HG02571 (cell line): ENCODE measurements around the gene PSMC1.

Source experiments
- ATAC-seq: cut with Tn5 transposase; IDR thresholded peaks from one replicate; pipeline ENCODE4 v1.9.1; 2021; ENCODE audit warnings: mild to moderate bottlenecking, moderate library complexity; ENCODE audit not compliant: unreplicated experiment

PSMC1 gene

DNA sequence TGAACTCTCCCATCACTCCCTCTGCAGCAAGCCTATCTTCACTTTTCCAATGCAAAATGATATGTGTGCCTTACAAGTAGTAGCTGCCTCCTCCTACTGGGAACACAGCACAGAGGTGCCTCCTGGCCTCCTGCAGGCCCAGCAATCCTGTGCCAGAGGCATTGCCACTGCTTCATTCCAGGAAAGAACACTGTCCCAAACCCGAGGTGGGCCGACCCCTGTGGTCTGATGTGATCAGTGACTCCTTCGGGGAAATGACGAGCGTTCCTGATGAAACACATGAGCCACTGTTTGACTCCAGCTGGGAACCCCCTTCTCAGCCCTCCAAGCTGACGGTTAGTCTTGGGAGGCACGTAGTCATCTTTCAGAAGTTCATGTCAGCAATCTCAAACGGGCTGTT, 19.5 kb downstream of the PSMC1 start:
- ATAC-seq = no peak

DNA sequence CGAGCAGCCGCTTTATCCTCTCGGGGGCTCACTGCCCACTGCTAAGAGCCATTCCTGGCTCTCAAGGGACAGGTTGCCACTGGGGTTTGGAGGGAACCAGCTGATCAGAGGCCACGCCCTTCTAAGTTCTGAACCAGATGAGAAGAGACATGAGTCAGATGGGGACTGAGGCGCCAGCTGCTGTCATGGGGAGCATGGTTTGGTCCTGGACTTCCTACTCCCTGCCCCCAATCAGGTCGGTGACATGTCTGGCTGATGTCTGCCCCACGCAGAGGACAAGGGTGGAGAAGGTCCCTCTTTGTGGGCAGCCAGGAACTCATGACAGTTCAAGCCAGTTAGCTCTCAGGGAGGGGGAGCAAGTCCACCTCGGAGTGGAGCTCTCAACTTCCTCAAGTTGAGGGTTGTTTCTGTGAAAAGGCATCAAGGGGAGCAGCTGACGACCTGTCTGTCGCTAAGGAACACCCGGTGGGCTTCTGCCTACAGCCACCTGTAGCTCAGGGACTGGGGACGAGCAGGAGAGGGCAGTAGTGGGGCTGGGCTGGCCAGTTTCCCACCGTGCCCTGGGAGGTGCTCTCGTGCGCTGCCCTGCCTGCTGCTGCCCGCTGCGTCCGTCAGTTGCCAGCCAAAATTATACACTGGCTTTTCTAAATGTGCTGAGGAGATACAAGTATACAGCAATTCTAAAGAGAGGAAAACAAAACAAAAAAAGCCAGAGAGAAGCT, 20.5 kb downstream of the PSMC1 start:
- ATAC-seq = no peak

DNA sequence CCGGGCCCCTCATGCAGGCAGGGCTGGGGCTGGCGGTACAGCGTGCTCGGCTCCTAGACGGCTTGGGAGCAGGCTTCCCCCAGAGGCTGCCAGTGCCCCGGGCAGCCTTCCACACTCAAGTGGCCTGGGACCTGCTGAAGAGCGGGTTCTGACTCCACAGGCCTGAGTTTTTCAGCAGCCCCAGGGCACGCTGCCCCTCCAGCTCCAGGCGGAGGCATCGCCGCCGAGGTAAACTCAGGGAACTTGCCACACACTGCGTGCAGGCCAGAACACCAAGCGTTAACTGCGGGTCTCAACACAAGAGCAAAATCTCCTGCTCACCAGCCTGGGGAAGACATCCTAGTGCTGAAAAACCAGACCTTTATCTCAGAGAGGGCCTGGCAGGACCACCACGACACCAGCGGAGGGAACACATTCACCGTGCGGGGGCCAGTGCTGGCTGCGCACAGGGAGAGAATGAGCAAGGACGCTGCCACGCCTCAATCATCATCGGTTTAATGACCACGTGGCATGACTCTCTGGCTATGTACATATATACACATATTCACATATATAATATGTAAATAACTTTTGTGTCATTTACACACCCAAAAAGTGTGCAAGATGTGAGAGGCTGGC, 21.3 kb downstream of the PSMC1 start:
- no peak for ATAC-seq

DNA sequence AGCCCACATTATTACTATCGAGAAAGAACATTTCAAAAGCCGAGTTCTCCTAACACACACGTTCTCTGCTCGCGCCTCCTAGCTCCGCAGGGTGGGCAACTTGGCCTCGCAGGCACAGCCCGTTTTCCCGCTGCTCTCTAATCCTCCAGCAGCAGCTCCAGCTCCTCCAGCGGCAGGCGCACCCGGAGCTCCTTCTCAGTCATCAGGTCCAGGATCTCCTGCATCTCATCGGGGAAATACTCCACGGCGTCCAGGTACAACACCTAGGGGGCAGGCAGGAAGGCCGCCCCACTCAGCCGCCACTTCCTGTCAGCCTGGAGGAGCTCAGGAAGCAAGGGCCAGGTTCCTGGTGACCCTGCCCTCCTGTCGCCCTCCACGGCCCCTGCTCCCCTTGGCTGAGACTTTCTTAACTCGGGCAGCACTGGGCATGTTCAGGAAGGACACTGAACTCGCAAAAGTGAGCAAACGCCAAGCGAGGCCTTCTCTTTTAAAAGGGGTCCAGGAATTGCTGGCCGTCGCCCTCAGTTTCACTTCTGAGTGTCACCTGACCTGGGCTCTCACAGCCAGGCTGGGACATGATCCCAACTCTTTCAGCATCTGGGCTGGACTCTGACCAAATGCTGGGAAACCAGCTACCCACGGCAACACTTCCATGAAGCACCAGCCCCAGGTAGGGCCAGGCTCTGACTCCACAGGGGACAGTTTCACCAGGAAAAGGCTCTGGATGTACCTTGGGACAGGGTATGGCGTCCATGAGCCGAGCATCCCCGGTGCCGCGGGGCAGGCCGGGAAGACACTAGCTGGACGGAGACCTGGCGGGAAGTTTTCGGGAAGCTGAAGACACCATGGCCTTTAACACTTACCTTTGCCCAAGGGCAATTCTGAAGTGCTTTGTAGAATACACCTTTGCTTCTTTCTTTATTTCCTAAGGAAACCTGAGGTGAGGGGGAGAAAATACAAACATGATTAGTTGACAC, 22.1 kb downstream of the PSMC1 start:
- ATAC-seq = no peak

DNA sequence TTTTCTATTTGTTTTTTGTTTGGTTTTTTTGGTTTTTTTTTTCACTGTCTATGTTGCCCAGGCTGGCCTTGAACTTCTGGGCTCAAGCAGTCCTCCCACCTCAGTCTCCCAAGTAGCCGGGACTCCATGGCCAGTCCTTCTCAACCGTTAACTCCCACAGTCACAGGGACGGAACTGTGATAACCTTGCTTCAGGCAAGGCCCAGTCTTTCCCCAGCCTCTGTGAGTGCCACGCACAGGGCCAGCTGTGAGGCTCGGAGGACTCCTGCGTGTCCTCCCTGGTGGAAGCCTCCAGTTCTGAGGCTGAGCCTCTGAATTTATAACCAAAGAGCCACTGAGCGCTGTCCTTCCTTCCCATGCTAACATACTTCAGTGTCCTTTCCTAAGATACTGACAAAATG, 23.7 kb downstream of the PSMC1 start:
- ATAC-seq = no peak

DNA sequence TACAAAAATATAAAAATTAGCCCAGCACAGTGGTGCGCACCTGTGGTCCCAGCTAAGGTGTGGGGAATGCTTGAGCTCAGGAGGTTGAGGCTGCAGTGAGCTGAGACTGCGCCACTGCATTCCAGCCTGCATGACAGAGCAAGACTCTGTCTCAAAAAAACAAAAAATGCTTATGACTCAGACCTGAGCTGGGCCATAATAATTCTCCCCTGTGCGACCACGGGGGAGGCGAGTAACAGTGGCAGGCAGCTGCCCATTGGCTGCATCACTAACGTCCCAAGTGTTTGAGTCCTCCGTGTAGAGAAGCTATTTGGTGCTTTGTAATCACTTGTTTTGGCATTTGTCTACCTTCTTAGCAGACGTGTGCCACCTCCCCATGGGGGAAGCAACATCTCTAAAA, 24.9 kb downstream of the PSMC1 start:
- no peak for ATAC-seq

DNA sequence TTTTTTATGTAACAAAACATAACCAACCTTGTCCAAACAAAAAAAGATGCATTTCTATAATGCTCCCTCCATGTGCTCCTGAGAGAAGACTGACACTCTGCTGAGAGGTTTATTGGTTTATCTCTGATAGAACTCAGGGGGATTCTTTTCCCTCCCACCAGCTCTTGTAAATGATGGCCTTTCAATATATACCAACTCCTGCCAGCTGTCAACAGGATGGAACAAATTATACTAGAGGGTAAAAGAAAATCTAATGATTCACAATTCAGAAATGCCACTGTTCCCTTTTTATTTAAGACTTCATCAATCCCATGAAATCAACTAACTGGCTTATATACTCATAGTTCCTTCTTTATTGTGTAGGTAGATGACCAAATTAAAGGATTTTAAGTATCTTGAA, 25.4 kb downstream of the PSMC1 start:
- no peak for ATAC-seq

DNA sequence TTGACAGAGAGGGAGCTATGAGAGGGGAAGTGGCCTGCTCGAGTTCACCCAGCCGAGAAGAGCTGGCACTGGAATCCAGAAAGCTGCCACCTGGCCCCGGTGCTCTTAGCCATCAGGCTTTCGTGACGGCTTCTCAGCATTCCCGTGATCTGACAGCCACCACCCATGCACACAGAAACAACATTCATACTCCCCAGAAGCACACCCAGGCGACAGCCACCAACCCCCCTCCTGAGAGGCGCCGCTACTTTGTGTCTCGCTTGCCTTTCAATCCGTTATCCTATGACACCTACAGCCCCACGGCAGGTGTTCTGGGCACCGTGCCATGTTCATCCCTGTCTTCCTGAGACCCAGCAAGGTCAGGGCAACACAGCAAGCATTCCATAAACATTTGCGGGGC, 31.4 kb downstream of the PSMC1 start:
- ATAC-seq = no peak

DNA sequence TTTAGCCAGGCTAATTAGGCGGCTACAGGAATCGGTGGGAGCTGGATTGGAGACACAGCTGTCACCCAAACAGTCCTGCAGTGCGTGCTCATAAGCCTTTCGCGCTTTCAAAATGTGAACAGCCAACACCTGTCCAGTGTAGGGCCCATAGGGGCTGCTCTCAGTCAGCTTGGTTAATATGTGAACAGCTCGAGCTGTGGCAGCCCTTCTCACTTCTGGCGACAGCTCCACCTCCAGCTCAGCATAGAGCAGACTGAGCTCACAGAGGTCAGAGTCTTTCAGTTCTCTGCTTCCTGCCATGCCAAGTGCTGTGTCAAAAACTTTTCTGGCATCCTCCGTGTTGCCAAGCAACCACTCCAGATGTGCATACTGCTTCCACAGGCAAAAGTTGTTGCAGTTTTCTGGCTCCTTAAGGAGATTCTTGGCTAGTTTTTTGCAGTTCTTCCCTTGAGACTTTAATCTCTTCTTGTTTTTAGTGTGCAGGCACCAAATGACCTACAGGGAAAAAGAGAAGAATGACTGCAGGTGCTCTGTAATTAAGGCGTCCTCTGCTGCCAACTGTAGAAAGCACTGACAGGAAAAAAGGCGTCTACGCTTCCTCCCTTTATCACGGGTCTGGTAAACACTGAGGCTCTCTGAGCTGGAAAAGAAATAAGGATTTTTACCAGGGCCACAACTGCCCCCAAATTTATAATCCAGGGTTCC, 32.5 kb downstream of the PSMC1 start:
- peak; percentile 98 for ATAC-seq

DNA sequence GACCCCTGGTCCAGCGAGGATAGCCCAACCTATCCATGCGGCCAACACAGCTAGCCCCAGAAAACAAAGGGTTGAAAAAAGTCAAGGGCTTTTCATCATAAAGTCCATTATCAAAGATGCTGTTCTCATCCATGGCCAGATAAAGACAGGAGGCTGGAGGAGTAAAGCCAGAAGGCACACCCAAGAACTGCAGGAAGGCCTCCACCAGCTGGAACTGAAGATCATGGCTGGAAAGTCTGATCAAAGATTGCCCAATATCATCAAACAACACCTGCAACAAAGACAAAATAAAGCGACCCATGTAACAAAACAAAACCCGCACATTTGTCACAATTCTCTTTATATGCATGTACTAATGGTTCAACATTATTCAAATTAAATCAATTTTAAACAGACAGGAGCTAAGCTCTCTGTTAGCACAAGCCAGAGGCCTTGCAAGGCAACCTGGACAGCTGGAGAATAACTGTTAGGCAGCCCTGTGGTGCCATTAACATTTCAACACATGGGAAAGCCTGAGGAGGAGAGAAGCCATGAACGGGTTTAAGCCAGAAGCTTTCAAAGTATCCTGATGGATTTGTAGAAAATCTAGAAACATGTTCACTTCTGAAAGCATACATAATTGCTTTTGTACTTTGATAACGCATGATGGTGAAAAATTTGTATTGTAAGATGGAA, 34.1 kb downstream of the PSMC1 start:
- no peak for ATAC-seq

DNA sequence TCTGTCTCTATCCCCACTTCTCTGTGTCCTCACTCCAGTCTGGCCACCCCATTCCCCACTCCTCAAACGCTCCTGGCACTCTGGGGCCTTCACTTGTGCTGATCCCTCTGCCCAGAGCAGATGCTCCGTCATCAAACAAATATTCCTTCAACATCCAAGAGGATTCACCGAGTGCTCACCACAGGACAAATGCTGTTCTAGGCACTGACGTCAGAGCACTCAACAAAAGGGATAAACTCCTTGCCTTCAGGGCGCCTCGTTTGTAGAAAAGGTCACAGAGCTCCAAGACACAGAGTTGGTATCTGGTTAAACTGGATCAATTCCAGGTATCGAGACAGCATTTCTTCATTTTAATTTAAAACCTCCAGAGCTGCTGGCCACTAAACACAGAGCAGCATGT, 35.3 kb downstream of the PSMC1 start:
- ATAC-seq = no peak

DNA sequence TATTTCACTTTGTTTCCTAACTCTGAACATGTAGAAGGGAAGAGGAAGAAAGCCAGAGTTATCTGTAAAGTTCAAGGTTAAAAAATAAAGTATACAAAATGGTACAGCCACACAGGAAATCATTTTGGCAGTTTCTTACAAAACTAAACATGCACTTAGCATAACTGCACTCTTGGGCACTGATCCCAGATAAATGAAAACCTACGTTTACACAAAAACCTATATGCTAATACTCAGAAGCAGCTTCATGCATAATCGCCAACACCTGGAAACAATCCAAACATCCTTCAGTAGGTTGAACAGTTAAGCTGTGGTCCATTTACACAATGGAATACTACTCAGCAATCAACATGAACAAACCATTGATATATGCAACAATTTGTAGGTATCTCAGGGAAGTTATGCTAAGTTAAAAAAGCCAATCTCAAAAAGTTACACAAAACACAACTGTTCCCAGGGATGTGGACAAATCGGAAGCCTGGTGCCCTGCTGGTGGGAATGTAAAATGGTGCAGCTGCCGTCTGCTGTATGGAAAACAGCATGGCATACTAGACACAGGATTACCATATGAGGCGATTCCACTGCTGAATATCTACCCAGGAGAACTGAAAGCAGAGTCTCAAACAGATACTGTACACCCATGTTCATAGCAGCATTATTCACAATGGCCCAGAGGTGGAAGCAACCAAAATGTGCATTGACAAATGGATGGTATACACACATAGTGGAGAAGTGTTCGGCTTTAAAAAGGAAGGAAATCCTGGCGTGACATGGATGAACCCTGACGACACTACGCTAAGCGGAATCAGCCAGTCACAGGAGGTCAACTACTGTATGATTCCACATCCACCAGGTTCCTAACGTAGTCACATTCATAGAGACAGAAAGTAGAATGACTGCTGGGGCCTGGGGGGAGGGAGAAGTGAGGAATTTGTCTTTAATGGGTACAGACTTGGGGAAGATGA, 37.7 kb downstream of the PSMC1 start:
- no peak for ATAC-seq

DNA sequence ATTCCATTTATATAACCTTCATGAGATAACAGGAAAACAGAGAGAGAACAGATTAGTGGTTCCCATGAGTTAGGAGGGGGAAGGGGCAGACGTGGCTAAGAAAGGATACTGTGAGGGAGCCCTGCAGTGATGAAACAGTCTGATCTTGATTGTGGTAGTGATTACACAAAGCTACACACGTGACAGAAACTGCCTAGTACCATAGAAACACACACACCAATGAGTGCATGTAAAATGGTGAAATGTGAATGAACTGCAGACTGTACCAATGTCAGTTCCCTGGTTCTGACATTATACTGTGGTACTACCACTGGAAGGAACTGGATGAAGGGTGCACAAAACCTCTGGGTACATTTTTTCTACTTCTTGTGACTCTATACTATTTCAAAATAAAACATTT, 38.5 kb downstream of the PSMC1 start:
- no peak for ATAC-seq

DNA sequence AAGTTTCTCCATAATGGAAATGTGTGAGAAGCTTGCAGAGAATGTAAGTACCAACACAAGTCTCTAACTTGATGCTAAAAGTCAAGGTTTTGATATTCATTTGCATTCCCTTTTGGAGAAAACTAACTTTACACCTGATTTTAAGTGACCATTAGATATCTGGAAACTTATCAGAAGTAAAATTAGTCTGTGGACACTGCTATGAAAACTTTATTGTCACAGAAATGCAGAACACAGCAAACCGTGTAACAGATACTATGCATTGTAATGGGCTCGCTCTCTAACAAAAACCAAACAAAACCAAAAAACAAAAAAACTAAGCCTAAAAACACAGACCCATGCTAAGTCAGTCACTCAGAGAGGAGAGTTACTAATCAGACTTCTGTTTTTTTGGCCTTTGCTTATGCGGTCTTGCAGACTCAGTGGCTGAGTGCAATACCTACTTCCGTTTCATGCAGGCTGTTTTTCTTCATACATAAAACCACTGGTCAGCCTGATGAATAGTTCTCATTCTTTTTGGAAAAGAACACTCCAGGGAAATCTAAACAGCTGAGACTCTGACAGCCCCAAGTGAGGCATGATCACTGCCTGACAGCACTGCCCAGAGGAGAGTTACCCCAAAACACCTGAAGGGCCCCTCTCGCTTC, 39.6 kb downstream of the PSMC1 start:
- ATAC-seq = no peak

DNA sequence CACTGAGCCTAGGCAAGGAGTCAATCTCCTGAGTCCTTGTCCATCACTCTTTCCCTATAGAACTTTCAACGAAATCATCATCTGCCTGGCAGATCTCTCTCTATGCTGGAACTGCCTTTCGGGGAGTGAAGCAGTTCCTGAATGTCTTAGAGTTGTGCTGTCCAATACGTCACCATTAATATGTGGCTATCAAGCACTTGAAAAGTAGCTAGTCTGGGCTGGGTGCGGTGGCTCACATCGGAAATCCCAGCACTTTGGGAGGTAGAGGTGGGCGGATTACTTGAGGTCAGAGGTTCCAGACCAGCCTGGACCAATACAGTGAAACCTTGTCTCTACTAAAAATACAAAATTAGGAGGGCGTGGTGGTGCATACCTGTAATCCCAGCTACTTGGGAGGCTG, 40.3 kb downstream of the PSMC1 start:
- ATAC-seq = no peak

DNA sequence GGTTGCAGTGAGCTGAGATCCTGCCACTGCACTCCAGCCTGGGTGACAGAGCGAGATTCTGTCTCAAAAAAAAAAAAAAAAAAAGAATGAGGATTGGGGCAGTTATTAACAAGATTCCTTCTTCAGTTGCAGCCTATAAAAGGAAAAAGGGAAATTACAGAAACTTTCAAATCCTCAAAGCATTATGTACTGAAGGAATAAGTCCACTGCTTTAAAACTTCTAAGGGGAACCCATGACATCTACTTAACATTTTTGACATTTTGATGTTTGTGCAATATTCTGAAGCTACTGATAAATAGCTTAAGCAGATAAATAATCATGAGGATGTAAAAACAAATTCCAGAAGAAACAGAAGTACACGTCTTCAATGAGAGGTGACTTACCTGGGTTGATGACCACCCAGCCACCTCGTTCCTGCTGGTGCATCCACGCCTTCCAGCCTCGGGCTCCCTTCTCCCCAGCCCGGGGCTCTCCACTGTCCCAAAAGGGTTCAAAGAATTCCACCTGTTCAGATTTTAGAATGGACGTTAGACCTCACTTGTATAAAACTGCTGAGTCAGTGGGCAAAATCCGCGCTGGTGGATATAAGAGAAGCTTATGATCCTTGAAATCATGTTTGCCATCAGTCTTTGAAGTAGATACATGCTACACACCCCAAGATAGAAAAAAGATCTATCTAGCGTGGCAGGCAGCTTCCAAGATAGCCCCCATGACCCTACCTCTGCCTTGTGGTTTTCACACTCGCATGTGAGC, 41.7 kb downstream of the PSMC1 start:
- ATAC-seq = no peak

DNA sequence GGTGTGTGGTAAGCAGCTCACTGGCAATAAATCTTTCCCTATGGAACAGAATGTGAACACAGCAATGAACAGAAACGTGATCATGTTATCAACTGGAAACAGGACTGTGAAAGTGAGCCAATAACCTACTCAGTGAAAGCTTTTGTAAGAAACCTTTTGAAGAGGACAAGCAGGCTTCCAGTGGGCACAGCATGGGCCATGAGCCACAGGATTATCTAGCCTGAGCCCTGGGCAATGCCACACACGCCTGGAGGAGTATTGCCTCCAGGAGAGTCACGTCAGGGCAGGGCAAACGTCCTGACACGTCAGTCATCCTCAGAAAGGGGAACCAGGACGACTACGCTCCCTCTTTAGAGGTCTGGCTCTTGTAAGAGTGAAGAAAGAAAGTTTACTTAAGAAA, 43.1 kb downstream of the PSMC1 start:
- no peak for ATAC-seq

DNA sequence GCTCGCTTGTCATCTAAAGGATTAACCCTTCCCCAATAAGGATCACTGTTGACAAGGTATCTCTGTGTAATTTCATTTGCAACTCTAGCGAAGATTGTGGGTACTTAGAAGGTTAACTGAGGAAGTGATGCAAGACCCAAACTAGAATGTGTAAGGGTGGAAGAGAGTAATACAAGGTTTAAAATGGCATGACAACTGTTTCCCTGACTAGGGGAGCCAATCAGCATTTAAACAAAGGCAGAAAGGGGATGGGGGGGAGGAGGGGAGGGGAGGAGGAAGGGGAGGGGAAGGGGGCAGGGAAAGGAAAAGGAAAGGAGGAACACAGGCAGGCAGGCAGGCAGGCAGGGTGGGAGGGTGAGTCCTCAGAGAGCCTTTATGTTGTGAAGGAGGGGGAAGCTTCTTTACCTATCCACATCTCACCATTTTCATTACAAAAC, 44.3 kb downstream of the PSMC1 start:
- no peak for ATAC-seq
